WTC11 (cell line): ENCODE measurements around the gene ERVMER34-1. TPM values are rescaled to one million over a fixed set of nuclear protein-coding genes. Genes with fewer than 3 reads are reported as not detected.

ENCODE experiments used
- ATF1 ChIP-seq: sonication (generic); formaldehyde crosslinking; IDR thresholded peaks from 2 replicates; pipeline ENCODE4 v1.8.1; 2023; ENCODE audit warnings: mild to moderate bottlenecking, moderate library complexity, missing genetic modification reagents
- ATF3 ChIP-seq: sonication (generic); formaldehyde crosslinking; conservative IDR thresholded peaks from 2 replicates; pipeline ENCODE4 v1.8.1; 2022; ENCODE audit warnings: mild to moderate bottlenecking, missing genetic modification reagents
- CREB1 ChIP-seq: sonication (generic); formaldehyde crosslinking; IDR thresholded peaks from 2 replicates; pipeline ENCODE4 v1.8.0; 2023; ENCODE audit warnings: mild to moderate bottlenecking, missing genetic modification reagents
- CREM ChIP-seq: sonication (generic); formaldehyde crosslinking; IDR thresholded peaks from 2 replicates; pipeline ENCODE4 v1.8.1; 2022; ENCODE audit warnings: mild to moderate bottlenecking, missing genetic modification reagents, moderate library complexity
- E2F1 ChIP-seq: sonication (generic); formaldehyde crosslinking; IDR thresholded peaks from 2 replicates; pipeline ENCODE4 v1.8.0; 2022; ENCODE audit warnings: mild to moderate bottlenecking, missing genetic modification reagents
- ESRRA ChIP-seq: sonication (generic); formaldehyde crosslinking; IDR thresholded peaks from 2 replicates; pipeline ENCODE4 v1.8.1; 2022; ENCODE audit warnings: mild to moderate bottlenecking, missing genetic modification reagents, borderline replicate concordance
- FOXK1 ChIP-seq: sonication (generic); formaldehyde crosslinking; IDR thresholded peaks from 2 replicates; pipeline ENCODE4 v1.8.0; 2022; ENCODE audit warnings: mild to moderate bottlenecking, moderate library complexity, missing genetic modification reagents
- JUN ChIP-seq: sonication (generic); formaldehyde crosslinking; IDR thresholded peaks from 2 replicates; pipeline ENCODE4 v1.8.0; 2023; ENCODE audit warnings: mild to moderate bottlenecking, missing genetic modification reagents
- NFATC4 ChIP-seq: fragments of 250-450 bp; sonication (Bioruptor Pico); IDR thresholded peaks from 2 replicates; pipeline ENCODE4 v1.9.0; 2021; ENCODE audit warnings: mild to moderate bottlenecking
- NFYB ChIP-seq: sonication (generic); formaldehyde crosslinking; conservative IDR thresholded peaks from 2 replicates; pipeline ENCODE4 v1.8.0; 2022; ENCODE audit warnings: low read depth, missing genetic modification reagents
- OVOL2 ChIP-seq: fragments of 250-450 bp; sonication (Bioruptor Pico); IDR thresholded peaks from 2 replicates; pipeline ENCODE4 v1.9.0; 2021; ENCODE audit warnings: mild to moderate bottlenecking, borderline replicate concordance
- PRRX2 ChIP-seq: fragments of 250-450 bp; sonication (Bioruptor Pico); IDR thresholded peaks from 2 replicates; pipeline ENCODE4 v1.8.0; 2021; ENCODE audit warnings: mild to moderate bottlenecking
- RELA ChIP-seq: sonication (generic); formaldehyde crosslinking; IDR thresholded peaks from 2 replicates; pipeline ENCODE4 v1.8.1; 2022; ENCODE audit warnings: missing genetic modification reagents, mild to moderate bottlenecking, borderline replicate concordance
- SMAD3 ChIP-seq: sonication (generic); formaldehyde crosslinking; IDR thresholded peaks from 2 replicates; pipeline ENCODE4 v1.8.0; 2022; ENCODE audit warnings: missing genetic modification reagents, mild to moderate bottlenecking, borderline replicate concordance
- TEAD4 ChIP-seq: sonication (generic); formaldehyde crosslinking; IDR thresholded peaks from 2 replicates; pipeline ENCODE4 v1.8.0; 2022; ENCODE audit warnings: mild to moderate bottlenecking, missing genetic modification reagents
- USF1 ChIP-seq: sonication (generic); formaldehyde crosslinking; IDR thresholded peaks from 2 replicates; pipeline ENCODE4 v1.8.0; 2022; ENCODE audit warnings: mild to moderate bottlenecking, missing genetic modification reagents
- ZBTB21 ChIP-seq: sonication (generic); formaldehyde crosslinking; IDR thresholded peaks from 2 replicates; pipeline ENCODE4 v1.8.1; 2023; ENCODE audit warnings: mild to moderate bottlenecking, missing genetic modification reagents, borderline replicate concordance
- ZNF281 ChIP-seq: sonication (generic); formaldehyde crosslinking; IDR thresholded peaks from 2 replicates; pipeline ENCODE4 v1.8.0; 2023; ENCODE audit warnings: mild to moderate bottlenecking, missing genetic modification reagents
- ZNF416 ChIP-seq: fragments of 250-450 bp; sonication (Bioruptor Pico); IDR thresholded peaks from 2 replicates; pipeline ENCODE4 v1.9.0; 2021; ENCODE audit warnings: mild to moderate bottlenecking, inconsistent platforms
- total RNA-seq: library from RNA; stranded (reverse); gene quantifications from 3 replicates; pipeline ENCODE4 v1.2.3, GENCODE V29; 2021
- TF ChIP-seq, protein P1 (sequence below): sonication (generic); formaldehyde crosslinking; conservative IDR thresholded peaks from 2 replicates; pipeline ENCODE4 v1.8.1; 2023; ENCODE audit warnings: mild to moderate bottlenecking, low read depth, missing genetic modification reagents, moderate library complexity
- TF ChIP-seq, protein P2 (sequence below): fragments of 200-600 bp; IDR thresholded peaks from 2 replicates; pipeline ENCODE4 v1.8.0; 2022; ENCODE audit warnings: antibody characterized with exemption
- TF ChIP-seq, protein P3 (sequence below): fragments of 250-450 bp; sonication (Bioruptor Pico); conservative IDR thresholded peaks from 2 replicates; pipeline ENCODE4 v1.9.0; 2021; ENCODE audit warnings: mild to moderate bottlenecking
- TF ChIP-seq, protein P4 (sequence below): sonication (generic); formaldehyde crosslinking; IDR thresholded peaks from 2 replicates; pipeline ENCODE4 v1.8.1; 2022; ENCODE audit warnings: mild to moderate bottlenecking, moderate library complexity, missing genetic modification reagents
- TF ChIP-seq, protein P5 (sequence below): fragments of 250-450 bp; sonication (Bioruptor Pico); IDR thresholded peaks from 2 replicates; pipeline ENCODE4 v1.9.0; 2021; ENCODE audit warnings: mild to moderate bottlenecking

ERVMER34-1 gene
- total RNA-seq, 1 experiment from 2014 or later, result 14.6 TPM

DNA sequence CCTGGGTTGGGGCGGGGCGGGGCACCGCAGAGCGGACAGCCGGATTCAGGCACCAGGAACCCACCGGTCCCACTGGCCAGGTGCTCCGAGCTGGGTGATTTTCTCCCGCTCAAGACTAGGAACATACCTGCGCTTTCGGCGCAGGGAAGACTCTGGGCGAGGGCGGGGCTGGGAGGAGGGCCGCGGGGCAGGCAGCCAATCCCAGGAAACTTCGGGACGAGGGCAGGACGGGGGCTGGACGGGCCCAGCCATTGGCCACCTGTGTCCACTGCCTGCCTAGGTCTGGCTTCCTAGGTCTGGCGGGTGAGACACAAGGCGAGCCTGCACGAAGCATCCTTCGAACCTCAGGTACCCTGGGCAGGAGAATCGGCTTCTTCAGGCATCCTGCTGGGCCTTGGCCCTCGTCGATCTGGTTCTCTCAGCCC is 274 bp upstream of the ERVMER34-1 start (continued):
- TF ChIP-seq, protein P1, sequence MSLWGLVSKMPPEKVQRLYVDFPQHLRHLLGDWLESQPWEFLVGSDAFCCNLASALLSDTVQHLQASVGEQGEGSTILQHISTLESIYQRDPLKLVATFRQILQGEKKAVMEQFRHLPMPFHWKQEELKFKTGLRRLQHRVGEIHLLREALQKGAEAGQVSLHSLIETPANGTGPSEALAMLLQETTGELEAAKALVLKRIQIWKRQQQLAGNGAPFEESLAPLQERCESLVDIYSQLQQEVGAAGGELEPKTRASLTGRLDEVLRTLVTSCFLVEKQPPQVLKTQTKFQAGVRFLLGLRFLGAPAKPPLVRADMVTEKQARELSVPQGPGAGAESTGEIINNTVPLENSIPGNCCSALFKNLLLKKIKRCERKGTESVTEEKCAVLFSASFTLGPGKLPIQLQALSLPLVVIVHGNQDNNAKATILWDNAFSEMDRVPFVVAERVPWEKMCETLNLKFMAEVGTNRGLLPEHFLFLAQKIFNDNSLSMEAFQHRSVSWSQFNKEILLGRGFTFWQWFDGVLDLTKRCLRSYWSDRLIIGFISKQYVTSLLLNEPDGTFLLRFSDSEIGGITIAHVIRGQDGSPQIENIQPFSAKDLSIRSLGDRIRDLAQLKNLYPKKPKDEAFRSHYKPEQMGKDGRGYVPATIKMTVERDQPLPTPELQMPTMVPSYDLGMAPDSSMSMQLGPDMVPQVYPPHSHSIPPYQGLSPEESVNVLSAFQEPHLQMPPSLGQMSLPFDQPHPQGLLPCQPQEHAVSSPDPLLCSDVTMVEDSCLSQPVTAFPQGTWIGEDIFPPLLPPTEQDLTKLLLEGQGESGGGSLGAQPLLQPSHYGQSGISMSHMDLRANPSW (CRISPR knock-in tag), result no peak
- peak; percentile 89 for TF ChIP-seq FOXK1 (CRISPR knock-in tag)
- TF ChIP-seq ATF1 (CRISPR knock-in tag), result 0 out of 2 replicates have a peak, but pooled peaks have one; percentile 78
- TF ChIP-seq USF1 (CRISPR knock-in tag), result peak; percentile 68; the same call in 1 of the 2 replicates
- peak; percentile 65; the same call in 1 of the 2 replicates for TF ChIP-seq ZNF416
- TF ChIP-seq ZBTB21 (CRISPR knock-in tag), result peak; percentile 80
- TF ChIP-seq OVOL2 (CRISPR knock-in tag), result no peak
- TF ChIP-seq RELA (CRISPR knock-in tag), result peak; percentile 88
- no peak for TF ChIP-seq PRRX2
- peak; percentile 56 for TF ChIP-seq NFYB (CRISPR knock-in tag)
- TF ChIP-seq ATF3 (CRISPR knock-in tag), result no peak; the same call in 1 of the 2 replicates
- TF ChIP-seq, protein P2, sequence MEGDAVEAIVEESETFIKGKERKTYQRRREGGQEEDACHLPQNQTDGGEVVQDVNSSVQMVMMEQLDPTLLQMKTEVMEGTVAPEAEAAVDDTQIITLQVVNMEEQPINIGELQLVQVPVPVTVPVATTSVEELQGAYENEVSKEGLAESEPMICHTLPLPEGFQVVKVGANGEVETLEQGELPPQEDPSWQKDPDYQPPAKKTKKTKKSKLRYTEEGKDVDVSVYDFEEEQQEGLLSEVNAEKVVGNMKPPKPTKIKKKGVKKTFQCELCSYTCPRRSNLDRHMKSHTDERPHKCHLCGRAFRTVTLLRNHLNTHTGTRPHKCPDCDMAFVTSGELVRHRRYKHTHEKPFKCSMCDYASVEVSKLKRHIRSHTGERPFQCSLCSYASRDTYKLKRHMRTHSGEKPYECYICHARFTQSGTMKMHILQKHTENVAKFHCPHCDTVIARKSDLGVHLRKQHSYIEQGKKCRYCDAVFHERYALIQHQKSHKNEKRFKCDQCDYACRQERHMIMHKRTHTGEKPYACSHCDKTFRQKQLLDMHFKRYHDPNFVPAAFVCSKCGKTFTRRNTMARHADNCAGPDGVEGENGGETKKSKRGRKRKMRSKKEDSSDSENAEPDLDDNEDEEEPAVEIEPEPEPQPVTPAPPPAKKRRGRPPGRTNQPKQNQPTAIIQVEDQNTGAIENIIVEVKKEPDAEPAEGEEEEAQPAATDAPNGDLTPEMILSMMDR, result no peak
- TF ChIP-seq, protein P3, sequence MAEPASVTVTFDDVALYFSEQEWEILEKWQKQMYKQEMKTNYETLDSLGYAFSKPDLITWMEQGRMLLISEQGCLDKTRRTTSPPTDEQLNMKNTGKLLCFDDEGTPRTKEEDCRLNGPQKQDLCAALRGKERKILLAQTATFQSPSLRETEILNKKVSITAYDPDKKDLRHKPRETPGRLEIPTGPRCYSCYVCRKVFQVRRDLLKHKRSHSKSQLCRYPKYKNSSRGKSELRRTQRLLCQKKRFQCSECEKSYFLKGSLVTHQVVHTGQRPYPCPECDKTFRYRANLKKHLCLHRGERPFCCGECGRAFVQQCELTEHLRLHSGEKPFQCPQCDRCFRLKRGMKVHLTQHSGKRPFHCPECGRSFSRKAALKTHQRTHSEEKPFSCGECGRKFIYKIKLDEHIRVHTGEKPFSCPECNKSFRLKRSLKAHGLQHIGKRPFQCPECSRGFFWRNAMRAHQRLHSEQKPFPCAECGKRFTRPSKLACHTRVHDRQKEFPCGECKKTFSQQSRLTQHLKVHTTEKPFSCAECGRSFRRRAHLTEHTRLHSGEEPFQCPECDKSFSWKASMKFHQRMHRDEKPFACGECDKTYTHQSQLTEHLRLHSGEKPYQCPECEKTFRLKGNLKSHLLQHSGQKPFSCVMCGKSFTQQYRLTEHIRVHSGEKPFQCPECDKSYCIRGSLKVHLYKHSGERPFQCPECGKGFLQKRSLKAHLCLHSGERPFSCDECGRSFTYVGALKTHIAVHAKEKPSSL (CRISPR knock-in tag), result no peak
- TF ChIP-seq, protein P4, sequence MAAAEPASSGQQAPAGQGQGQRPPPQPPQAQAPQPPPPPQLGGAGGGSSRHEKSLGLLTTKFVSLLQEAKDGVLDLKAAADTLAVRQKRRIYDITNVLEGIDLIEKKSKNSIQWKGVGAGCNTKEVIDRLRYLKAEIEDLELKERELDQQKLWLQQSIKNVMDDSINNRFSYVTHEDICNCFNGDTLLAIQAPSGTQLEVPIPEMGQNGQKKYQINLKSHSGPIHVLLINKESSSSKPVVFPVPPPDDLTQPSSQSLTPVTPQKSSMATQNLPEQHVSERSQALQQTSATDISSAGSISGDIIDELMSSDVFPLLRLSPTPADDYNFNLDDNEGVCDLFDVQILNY (CRISPR knock-in tag), result peak; percentile 76; the same call in 1 of the 2 replicates
- peak; percentile 87; the same call in 1 of the 2 replicates for TF ChIP-seq TEAD4
- no peak for TF ChIP-seq NFATC4 (CRISPR knock-in tag)
- peak; percentile 96 for TF ChIP-seq SMAD3
- peak; percentile 63; the same call in 1 of the 2 replicates for TF ChIP-seq CREM (CRISPR knock-in tag)
- TF ChIP-seq JUN (CRISPR knock-in tag), result peak; percentile 58; the same call in 1 of the 2 replicates
- peak; percentile 89 for TF ChIP-seq E2F1
- peak; percentile 66; the same call in 1 of the 2 replicates for TF ChIP-seq ZNF281 (CRISPR knock-in tag)
- TF ChIP-seq, protein P5, sequence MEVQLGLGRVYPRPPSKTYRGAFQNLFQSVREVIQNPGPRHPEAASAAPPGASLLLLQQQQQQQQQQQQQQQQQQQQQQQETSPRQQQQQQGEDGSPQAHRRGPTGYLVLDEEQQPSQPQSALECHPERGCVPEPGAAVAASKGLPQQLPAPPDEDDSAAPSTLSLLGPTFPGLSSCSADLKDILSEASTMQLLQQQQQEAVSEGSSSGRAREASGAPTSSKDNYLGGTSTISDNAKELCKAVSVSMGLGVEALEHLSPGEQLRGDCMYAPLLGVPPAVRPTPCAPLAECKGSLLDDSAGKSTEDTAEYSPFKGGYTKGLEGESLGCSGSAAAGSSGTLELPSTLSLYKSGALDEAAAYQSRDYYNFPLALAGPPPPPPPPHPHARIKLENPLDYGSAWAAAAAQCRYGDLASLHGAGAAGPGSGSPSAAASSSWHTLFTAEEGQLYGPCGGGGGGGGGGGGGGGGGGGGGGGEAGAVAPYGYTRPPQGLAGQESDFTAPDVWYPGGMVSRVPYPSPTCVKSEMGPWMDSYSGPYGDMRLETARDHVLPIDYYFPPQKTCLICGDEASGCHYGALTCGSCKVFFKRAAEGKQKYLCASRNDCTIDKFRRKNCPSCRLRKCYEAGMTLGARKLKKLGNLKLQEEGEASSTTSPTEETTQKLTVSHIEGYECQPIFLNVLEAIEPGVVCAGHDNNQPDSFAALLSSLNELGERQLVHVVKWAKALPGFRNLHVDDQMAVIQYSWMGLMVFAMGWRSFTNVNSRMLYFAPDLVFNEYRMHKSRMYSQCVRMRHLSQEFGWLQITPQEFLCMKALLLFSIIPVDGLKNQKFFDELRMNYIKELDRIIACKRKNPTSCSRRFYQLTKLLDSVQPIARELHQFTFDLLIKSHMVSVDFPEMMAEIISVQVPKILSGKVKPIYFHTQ (CRISPR knock-in tag), result no peak
- peak; percentile 65; the same call in 1 of the 2 replicates for TF ChIP-seq ESRRA
- 0 out of 2 replicates have a peak, but pooled peaks have one; percentile 75 for TF ChIP-seq CREB1 (CRISPR knock-in tag)
